ENCODE measurements around the gene EFNA1. TPM values are rescaled to one million over a fixed set of nuclear protein-coding genes. Genes with fewer than 3 reads are reported as not detected.
"Not testable (repeated sequence)": the region's sequence is repeated elsewhere in the genome, so short reads cannot be mapped to it uniquely, and the experiment has no call there.

The EFNA1 gene
- total RNA-seq, 1 donor from 2014 or later, result not detected

- DNase-seq, result no peak
- no peak for TF ChIP-seq CTCF (IDR thresholded peaks at IDR 0.05)
- H3K4me3 Mint-ChIP-seq, result no peak overlapping the region
- CTCF ChIA-PET, result interaction anchor here (0.6 to 0.9 kb wide), 2 partner anchors 26 to 27 kb away, joined by 3 read pairs; no protein-coding TSS in a partner anchor
- H3K27me3 Mint-ChIP-seq, result peaks cover 15% of the 10 kb centered on the region
- intact Hi-C loops (cut with micrococcal nuclease), result no loop called here
- no peak overlapping the region for H3K27ac Mint-ChIP-seq
- no peak for ATAC-seq (ENCODE audit: low read depth)
- no peaks in the 10 kb centered on the region for H3K9me3 Mint-ChIP-seq
- no peaks in the 10 kb centered on the region for H3K4me1 Mint-ChIP-seq
- H3K36me3 Mint-ChIP-seq (ENCODE audit: low read depth), result no peaks in the 10 kb centered on the region
- POLR2A ChIA-PET, result interaction anchor here (0.6 to 0.9 kb wide), 4 partner anchors 17 to 1627 kb away, joined by 3 to 4 read pairs (median 4); no protein-coding TSS in a partner anchor
Measured at GRCh38 chr1:155117610-155118009, 10.1 kb upstream of the EFNA1 start.

- H3K27ac Mint-ChIP-seq; H3K36me3 Mint-ChIP-seq (ENCODE audit: low read depth); H3K9me3 Mint-ChIP-seq; intact Hi-C loops (cut with micrococcal nuclease); ATAC-seq (ENCODE audit: low read depth); H3K4me1 Mint-ChIP-seq; DNase-seq; H3K4me3 Mint-ChIP-seq: not testable (repeated sequence)
- ChIA-PET POLR2A (interaction anchor here (0.6 to 0.9 kb wide), 3 partner anchors 17 to 93 kb away, joined by 3 to 4 read pairs (median 3); no protein-coding TSS in a partner anchor), CTCF (interaction anchor here (0.6 to 0.9 kb wide), 2 partner anchors 27 kb away, joined by 3 read pairs; no protein-coding TSS in a partner anchor)
- peaks cover 15% of the 10 kb centered on the region for H3K27me3 Mint-ChIP-seq
Measured at GRCh38 chr1:155118090-155118489, 9.6 kb upstream of the EFNA1 start.

- ATAC-seq (ENCODE audit: low read depth) (no peak), DNase-seq (no peak)
- CTCF ChIA-PET, result interaction anchor here (0.9 kb wide), 1 partner anchor 29 kb away, joined by 3 read pairs; no protein-coding TSS in a partner anchor
- no peaks in the 10 kb centered on the region for H3K9me3 Mint-ChIP-seq
- POLR2A ChIA-PET, result no interaction called here
- H3K4me3 Mint-ChIP-seq, result no peak overlapping the region
- intact Hi-C loops (cut with micrococcal nuclease), result no loop called here
- no peak overlapping the region for H3K27ac Mint-ChIP-seq
- H3K36me3 Mint-ChIP-seq (ENCODE audit: low read depth), result no peaks in the 10 kb centered on the region
- no peaks in the 10 kb centered on the region for H3K4me1 Mint-ChIP-seq
- peaks cover 22% of the 10 kb centered on the region for H3K27me3 Mint-ChIP-seq
- no peak for TF ChIP-seq CTCF (IDR thresholded peaks at IDR 0.05)
Measured at GRCh38 chr1:155120253-155120652, 7.4 kb upstream of the EFNA1 start.

- Mint-ChIP-seq H3K4me1 (peaks cover under 1% of the 10 kb centered on the region), H3K27me3 (peaks cover 24% of the 10 kb centered on the region), H3K27ac (no peak overlapping the region), H3K9me3 (no peaks in the 10 kb centered on the region), H3K4me3 (no peak overlapping the region), H3K36me3 (ENCODE audit: low read depth) (no peaks in the 10 kb centered on the region)
- intact Hi-C loops (cut with micrococcal nuclease), result no loop called here
- POLR2A ChIA-PET, result no interaction called here
- no peak for TF ChIP-seq CTCF (IDR thresholded peaks at IDR 0.05)
- ATAC-seq (ENCODE audit: low read depth) (no peak), DNase-seq (no peak)
- CTCF ChIA-PET, result interaction anchor here (0.9 to 1.0 kb wide), 2 partner anchors 30 to 46 kb away, joined by 3 read pairs; no protein-coding TSS in a partner anchor
Measured at GRCh38 chr1:155121249-155121648, 6.4 kb upstream of the EFNA1 start.

- Mint-ChIP-seq H3K27ac (no peak overlapping the region), H3K27me3 (peaks cover 30% of the 10 kb centered on the region), H3K9me3 (no peaks in the 10 kb centered on the region), H3K4me1 (peaks cover 9% of the 10 kb centered on the region), H3K4me3 (no peak overlapping the region), H3K36me3 (ENCODE audit: low read depth) (no peaks in the 10 kb centered on the region)
- DNase-seq (no peak), ATAC-seq (ENCODE audit: low read depth) (no peak)
- TF ChIP-seq CTCF (IDR thresholded peaks at IDR 0.05), result no peak
- CTCF ChIA-PET, result interaction anchor here (1.0 to 1.2 kb wide), 2 partner anchors 31 to 45 kb away, joined by 3 to 4 read pairs; no protein-coding TSS in a partner anchor
- POLR2A ChIA-PET, result interaction anchor here (0.7 to 1.3 kb wide), 3 partner anchors 13 to 50 kb away, joined by 3 to 6 read pairs (median 4); partner anchors contain the start of gene KRTCAP2
- intact Hi-C loops (cut with micrococcal nuclease), result no loop called here
Measured at GRCh38 chr1:155122308-155122707, 5.4 kb upstream of the EFNA1 start.
